Right lobe of liver (tissue), 4 donors: Measurements from ENCODE around the gene PAFAH1B1.

Experiments used
- POLR2A ChIP-seq: fragments of 450-650 bp; IDR thresholded peaks from one replicate; pipeline ENCODE4 v1.6.1; 2017; ENCODE audit warnings: antibody characterized with exemption, mild to moderate bottlenecking
- TF ChIP-seq, protein P1 (sequence below), 4 donors: fragments of 200-600 bp in 3 of 4; fragments of 450-650 bp in 1 of 4; IDR thresholded peaks; one replicate each; pipeline versions ENCODE4 v1.5.1 to v1.8.0; 2016 to 2022; ENCODE audit warnings: antibody characterized with exemption in 4 of 4, mild to moderate bottlenecking in 2 of 4
- donor health status: DM: no; HTN: no; CAD: no.
- donor health status: DM: no; HTN: no; CAD: no.
- donor health status: DM: no; HTN: yes; CAD: no.

DNA sequence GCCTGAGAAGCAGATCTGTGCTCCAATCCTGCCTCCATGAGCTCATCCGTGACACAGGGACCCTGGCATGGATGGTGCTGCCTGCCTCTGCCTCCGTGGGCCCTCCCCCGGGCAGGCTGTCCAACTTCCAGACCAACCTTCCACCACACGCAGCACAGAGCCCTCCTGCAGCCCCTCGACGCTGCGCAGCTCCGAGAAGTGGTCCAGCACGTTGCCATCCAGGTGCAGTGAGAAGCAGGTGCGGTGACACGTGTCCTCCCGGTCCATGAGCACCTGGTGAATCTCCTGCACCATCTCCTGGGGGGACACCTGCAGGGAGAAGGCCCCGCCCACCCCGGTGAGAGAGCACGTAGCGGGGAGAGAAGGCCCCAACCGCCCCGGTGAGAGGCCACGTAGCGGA, 109.7 kb downstream of the PAFAH1B1 start:
- TF ChIP-seq, protein P1, sequence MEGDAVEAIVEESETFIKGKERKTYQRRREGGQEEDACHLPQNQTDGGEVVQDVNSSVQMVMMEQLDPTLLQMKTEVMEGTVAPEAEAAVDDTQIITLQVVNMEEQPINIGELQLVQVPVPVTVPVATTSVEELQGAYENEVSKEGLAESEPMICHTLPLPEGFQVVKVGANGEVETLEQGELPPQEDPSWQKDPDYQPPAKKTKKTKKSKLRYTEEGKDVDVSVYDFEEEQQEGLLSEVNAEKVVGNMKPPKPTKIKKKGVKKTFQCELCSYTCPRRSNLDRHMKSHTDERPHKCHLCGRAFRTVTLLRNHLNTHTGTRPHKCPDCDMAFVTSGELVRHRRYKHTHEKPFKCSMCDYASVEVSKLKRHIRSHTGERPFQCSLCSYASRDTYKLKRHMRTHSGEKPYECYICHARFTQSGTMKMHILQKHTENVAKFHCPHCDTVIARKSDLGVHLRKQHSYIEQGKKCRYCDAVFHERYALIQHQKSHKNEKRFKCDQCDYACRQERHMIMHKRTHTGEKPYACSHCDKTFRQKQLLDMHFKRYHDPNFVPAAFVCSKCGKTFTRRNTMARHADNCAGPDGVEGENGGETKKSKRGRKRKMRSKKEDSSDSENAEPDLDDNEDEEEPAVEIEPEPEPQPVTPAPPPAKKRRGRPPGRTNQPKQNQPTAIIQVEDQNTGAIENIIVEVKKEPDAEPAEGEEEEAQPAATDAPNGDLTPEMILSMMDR (IDR thresholded peaks at IDR 0.05), result no peak
- no peak for TF ChIP-seq POLR2A
